ENCODE data around the gene SYT7. TPM values are rescaled to one million over a fixed set of nuclear protein-coding genes. Genes with fewer than 3 reads are reported as not detected.
A peak's percentile ranks its signal among the peaks of the same experiment; 100 is the strongest.

The SYT7 gene
- total and polyA plus RNA-seq, 8 donors: 2.1 to 8.4 (median 6.8) TPM

DNA sequence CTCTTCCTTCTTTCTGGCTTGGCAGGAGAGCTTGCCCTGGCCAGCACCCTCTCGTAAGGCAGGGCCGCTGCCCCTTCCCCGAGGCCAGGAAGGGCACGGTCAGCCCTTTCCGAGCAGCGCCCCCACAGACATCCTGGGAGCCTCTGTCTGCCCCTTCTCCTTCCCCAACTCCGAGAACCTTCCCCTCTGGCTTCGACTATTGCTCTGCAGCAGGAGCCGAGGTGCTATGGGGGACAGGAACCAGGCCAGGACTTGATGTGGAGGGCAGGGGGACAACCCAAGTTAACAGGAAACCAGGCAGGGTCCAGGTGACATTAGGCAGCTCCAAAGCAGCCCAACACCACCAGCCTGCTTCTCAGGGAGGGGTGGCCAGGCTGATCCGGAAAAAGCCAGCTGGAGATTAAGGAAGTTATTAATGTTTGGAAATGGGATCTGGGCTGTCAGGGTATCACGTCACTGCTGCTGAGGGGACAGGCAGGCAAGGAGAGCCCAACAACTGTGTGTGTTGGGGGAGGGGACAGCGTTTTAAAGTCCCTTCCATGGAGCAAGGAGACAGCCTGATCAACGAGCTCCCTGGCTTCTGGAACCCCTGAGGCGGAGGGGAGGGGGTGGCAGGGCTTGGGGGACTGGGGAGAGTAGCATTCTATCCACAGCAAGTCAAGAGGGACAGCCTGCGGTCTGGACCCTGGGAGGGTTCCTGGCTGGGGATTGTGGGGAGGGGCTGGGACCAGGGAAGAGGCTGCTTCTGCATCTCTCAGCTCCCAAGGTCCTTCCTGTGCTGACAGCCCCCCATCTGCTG lies 27.3 kb downstream of the SYT7 start:
- Histone ChIP-seq H3K27me3 (peaks cover 33 to 78% of the 10 kb centered on the region in 2 donors), H3K9me3 (no peaks in the 10 kb centered on the region)
- TF ChIP-seq, protein P1, sequence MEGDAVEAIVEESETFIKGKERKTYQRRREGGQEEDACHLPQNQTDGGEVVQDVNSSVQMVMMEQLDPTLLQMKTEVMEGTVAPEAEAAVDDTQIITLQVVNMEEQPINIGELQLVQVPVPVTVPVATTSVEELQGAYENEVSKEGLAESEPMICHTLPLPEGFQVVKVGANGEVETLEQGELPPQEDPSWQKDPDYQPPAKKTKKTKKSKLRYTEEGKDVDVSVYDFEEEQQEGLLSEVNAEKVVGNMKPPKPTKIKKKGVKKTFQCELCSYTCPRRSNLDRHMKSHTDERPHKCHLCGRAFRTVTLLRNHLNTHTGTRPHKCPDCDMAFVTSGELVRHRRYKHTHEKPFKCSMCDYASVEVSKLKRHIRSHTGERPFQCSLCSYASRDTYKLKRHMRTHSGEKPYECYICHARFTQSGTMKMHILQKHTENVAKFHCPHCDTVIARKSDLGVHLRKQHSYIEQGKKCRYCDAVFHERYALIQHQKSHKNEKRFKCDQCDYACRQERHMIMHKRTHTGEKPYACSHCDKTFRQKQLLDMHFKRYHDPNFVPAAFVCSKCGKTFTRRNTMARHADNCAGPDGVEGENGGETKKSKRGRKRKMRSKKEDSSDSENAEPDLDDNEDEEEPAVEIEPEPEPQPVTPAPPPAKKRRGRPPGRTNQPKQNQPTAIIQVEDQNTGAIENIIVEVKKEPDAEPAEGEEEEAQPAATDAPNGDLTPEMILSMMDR (IDR thresholded peaks at IDR 0.05): no peak

DNA sequence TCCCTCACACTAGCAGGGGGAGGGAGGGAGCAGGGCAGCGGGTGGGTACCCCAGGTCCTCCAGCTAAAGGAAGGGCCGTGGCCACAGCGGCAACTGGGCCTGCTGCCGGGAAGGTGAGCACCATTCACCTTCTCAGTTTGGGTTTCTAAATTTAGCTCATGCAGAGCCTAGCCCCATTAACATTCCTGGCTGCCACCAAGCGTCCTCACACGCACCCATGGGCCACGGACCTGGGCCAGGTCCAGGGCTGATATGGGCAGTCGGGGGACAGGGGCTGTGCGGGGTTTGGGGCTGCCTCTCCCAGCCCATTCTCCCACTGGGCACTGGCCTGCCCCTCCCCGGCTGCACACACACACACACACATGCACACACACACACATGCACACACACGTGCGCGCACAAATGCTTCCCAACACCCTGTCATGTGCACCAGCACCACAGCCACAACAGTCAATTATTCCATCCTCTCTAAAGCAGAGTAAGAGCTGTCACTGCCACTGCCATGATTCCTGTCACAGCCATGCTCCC lies 28.7 kb downstream of the SYT7 start:
- Histone ChIP-seq H3K4me3 (no peak overlapping the region), H3K27ac (no peak overlapping the region), H3K27me3 (peaks cover 33 to 70% of the 10 kb centered on the region in 2 donors), H3K36me3 (no peaks in the 10 kb centered on the region), H3K9me3 (no peaks in the 10 kb centered on the region), H3K4me1 (no peaks in the 10 kb centered on the region)
- peak; percentile 44 for ATAC-seq
- TF ChIP-seq, protein P1 (IDR thresholded peaks at IDR 0.05): no peak
- no peak for DNase-seq
- intact Hi-C loops (cut with DNase I): no loop called here

More for the DNA sequence above, 27.3 kb downstream of the SYT7 start:
- no peak overlapping the region for H3K4me3 ChIP-seq
- H3K4me1 ChIP-seq: no peaks in the 10 kb centered on the region
- intact Hi-C loops (cut with DNase I): no loop called here
- H3K36me3 ChIP-seq: no peaks in the 10 kb centered on the region
- ATAC-seq: no peak
- no peak overlapping the region for H3K27ac ChIP-seq
- DNase-seq: peak in 2 of 4 donors; percentile 30 to 39

DNA sequence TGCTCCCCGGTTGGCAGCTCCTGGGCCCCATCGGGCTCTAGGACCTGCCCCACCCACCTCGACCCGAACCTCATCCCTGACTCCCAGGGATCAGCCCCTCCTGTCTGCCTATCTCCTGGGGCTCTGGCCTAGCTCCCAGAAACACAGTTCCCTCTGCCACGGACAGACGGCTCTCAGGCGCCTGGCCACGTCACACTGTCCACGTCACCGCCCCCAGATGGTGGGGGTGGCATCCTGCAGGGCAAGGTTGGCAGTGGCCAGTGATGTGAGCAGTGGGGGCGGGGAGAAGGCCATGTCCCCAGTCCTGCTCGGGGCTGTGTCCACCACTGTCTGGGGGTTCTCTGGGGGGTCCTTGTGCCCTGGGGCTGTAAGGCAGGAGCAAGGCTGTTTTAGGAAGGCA lies 29.2 kb downstream of the SYT7 start:
- ATAC-seq (peak; percentile 48), DNase-seq (no peak)
- no peaks in the 10 kb centered on the region for H3K4me1 ChIP-seq
- intact Hi-C loops (cut with DNase I): no loop called here
- H3K27me3 ChIP-seq: peaks cover 31 to 68% of the 10 kb centered on the region in 2 donors
- H3K4me3 ChIP-seq: no peak overlapping the region
- no peaks in the 10 kb centered on the region for H3K9me3 ChIP-seq
- TF ChIP-seq, protein P1 (IDR thresholded peaks at IDR 0.05): no peak
- no peaks in the 10 kb centered on the region for H3K36me3 ChIP-seq
- H3K27ac ChIP-seq: no peak overlapping the region

DNA sequence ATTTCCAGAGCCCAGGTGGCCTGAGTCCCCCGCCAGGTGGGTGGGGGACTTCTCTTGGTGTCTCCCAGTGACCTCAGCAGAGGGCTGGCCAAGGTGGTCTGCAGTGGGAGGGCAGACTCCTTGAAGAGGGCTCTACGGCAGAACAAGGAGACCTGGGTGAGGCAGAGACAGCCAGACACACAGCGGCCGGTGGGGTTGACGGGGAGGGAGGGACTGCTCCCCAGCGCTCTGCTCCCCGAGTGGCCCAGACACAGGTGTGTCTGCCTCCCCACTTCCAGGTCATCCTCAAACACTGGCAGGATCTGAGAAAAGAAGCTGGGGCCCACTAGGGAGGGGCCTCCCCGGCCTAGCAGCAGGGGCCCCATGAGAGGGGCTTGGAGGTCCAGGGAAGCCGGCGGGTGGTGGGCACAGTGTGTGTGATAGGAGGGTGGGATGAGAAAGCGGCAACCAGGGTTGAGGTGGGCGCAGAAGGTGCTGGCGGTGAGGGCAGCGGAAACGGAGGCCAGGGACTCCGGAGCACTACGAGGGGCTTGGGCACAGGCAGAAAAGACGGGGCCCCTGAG lies 30.1 kb downstream of the SYT7 start:
- Histone ChIP-seq H3K36me3 (no peaks in the 10 kb centered on the region), H3K4me3 (no peak overlapping the region), H3K9me3 (no peaks in the 10 kb centered on the region), H3K4me1 (no peaks in the 10 kb centered on the region), H3K27ac (no peak overlapping the region), H3K27me3 (peaks cover 22 to 59% of the 10 kb centered on the region in 2 donors)
- no peak for DNase-seq
- TF ChIP-seq, protein P1 (IDR thresholded peaks at IDR 0.05): no peak
- ATAC-seq: no peak
- intact Hi-C loops (cut with DNase I): no loop called here

All from left lung (tissue), 10 donors.